OCI-LY1 (cell line): ENCODE results near the gene RFTN1.

ENCODE experiments used
- H2AFZ ChIP-seq: fragments of 200-600 bp; sonication (generic), shearing (Covaris generic); 2 replicates; pipeline ENCODE4 v1.6.0; 2014; ENCODE audit warnings: antibody characterized with exemption, mild to moderate bottlenecking, low read length
- H3F3A ChIP-seq: fragments of 200-600 bp; sonication (generic), shearing (Covaris generic); 2 replicates; pipeline ENCODE4 v1.6.0; 2014; ENCODE audit warnings: mild to moderate bottlenecking, antibody characterized with exemption, low read length, moderate library complexity; ENCODE audit not compliant: insufficient read depth
- H3K27ac ChIP-seq: fragments of 200-600 bp; sonication (generic); 2 replicates; pipeline ENCODE4 v1.5.1; 2014; ENCODE audit warnings: low read length, mixed run types, mild to moderate bottlenecking, low read depth; ENCODE audit not compliant: poor library complexity, severe bottlenecking
- H3K27me3 ChIP-seq: fragments of 200-600 bp; sonication (generic); 2 replicates; pipeline ENCODE4 v1.6.0; 2014; ENCODE audit warnings: antibody characterized with exemption, mild to moderate bottlenecking, low read length, moderate library complexity; ENCODE audit not compliant: insufficient read depth
- H3K36me3 ChIP-seq: fragments of 200-600 bp; sonication (generic); 2 replicates; pipeline ENCODE4 v1.6.1; 2014; ENCODE audit warnings: mild to moderate bottlenecking, antibody characterized with exemption, low read length, moderate library complexity, mixed read lengths; ENCODE audit not compliant: insufficient read depth
- H3K4me1 ChIP-seq: fragments of 200-600 bp; sonication (generic); 2 replicates; pipeline ENCODE4 v1.5.1; 2014; ENCODE audit warnings: mild to moderate bottlenecking, low read length, moderate library complexity; ENCODE audit not compliant: insufficient read depth, severe bottlenecking
- H3K4me2 ChIP-seq: fragments of 200-600 bp; sonication (generic), shearing (Covaris generic); 2 replicates; pipeline ENCODE4 v1.6.1; 2014; ENCODE audit warnings: low read length
- H3K4me3 ChIP-seq: fragments of 200-600 bp; sonication (generic); 2 replicates; pipeline ENCODE4 v1.5.1; 2014; ENCODE audit warnings: low read length, low read depth, mild to moderate bottlenecking, mixed read lengths; ENCODE audit not compliant: poor library complexity, severe bottlenecking
- H3K79me2 ChIP-seq: fragments of 200-600 bp; shearing (Covaris generic); 2 replicates; pipeline ENCODE4 v1.6.1; 2016; ENCODE audit warnings: mixed run types, low read length, mixed read lengths; ENCODE audit not compliant: insufficient read depth
- H3K9ac ChIP-seq: fragments of 200-600 bp; sonication (generic), shearing (Covaris generic); 2 replicates; pipeline ENCODE4 v1.6.1; 2014; ENCODE audit warnings: mild to moderate bottlenecking, low read length, mixed read lengths
- H3K9me2 ChIP-seq: fragments of 200-600 bp; sonication (generic), shearing (Covaris generic); 2 replicates; pipeline ENCODE4 v1.6.1; 2014; ENCODE audit warnings: low read depth, mild to moderate bottlenecking, low read length, mixed read lengths
- H3K9me3 ChIP-seq: fragments of 200-600 bp; shearing (Covaris generic); 2 replicates; pipeline ENCODE4 v1.6.1; 2014; ENCODE audit warnings: low read length, mixed read lengths
- H4K20me1 ChIP-seq: fragments of 200-600 bp; sonication (generic), shearing (Covaris generic); 2 replicates; pipeline ENCODE4 v1.6.0; 2016; ENCODE audit warnings: mild to moderate bottlenecking, low read length; ENCODE audit not compliant: insufficient read depth
- EZH2 ChIP-seq: fragments of 200-600 bp; sonication (generic), shearing (Covaris generic); IDR thresholded peaks from 2 replicates; pipeline ENCODE4 v1.8.0; 2017; ENCODE audit warnings: borderline replicate concordance, mixed run types, mild to moderate bottlenecking, antibody characterized with exemption, low read length, moderate library complexity, mixed read lengths
- TF ChIP-seq, protein P1 (sequence below): fragments of 200-600 bp; sonication (generic), shearing (Covaris generic); IDR thresholded peaks from 2 replicates; pipeline ENCODE4 v1.5.1; 2017; ENCODE audit warnings: mild to moderate bottlenecking, antibody characterized with exemption, low read length, moderate library complexity, mixed read lengths

The RFTN1 gene

DNA sequence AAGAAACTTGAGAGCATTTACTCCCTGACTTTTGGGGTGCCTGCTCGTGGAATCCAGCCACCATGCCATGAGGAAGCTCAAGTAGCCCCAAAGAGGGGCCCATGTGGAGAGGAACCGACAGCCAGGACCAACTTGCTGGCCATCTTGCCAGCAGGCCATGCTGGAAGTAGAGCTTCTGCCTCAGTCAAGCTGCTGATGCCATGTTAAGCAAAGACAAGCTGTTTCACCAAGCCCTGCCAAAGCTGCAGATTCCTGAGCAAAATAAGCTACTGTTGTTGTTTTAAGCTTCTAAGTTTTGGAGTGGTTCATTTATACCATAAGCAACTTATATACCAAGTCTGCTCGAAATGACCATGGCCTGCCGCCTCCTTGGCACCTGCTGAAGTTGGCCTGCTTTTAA is 14.1 kb downstream of the RFTN1 start:
- Histone ChIP-seq H3K4me3 (no peak overlapping the region), H2AFZ (no peak overlapping the region), H3K27me3 (no peaks in the 10 kb centered on the region), H3K27ac (peak overlapping the region; percentile 58), H3K36me3 (peaks cover 81% of the 10 kb centered on the region), H3K9ac (no peak overlapping the region), H3K9me3 (no peaks in the 10 kb centered on the region), H3K4me2 (peak overlapping the region; percentile 35; the same call in 1 of the 2 replicates), H3K79me2 (peaks cover 100% of the 10 kb centered on the region), H4K20me1 (no peaks in the 10 kb centered on the region), H3F3A (no peaks in the 10 kb centered on the region), H3K9me2 (no peaks in the 10 kb centered on the region), H3K4me1 (peaks cover 100% of the 10 kb centered on the region)
- TF ChIP-seq, protein P1, sequence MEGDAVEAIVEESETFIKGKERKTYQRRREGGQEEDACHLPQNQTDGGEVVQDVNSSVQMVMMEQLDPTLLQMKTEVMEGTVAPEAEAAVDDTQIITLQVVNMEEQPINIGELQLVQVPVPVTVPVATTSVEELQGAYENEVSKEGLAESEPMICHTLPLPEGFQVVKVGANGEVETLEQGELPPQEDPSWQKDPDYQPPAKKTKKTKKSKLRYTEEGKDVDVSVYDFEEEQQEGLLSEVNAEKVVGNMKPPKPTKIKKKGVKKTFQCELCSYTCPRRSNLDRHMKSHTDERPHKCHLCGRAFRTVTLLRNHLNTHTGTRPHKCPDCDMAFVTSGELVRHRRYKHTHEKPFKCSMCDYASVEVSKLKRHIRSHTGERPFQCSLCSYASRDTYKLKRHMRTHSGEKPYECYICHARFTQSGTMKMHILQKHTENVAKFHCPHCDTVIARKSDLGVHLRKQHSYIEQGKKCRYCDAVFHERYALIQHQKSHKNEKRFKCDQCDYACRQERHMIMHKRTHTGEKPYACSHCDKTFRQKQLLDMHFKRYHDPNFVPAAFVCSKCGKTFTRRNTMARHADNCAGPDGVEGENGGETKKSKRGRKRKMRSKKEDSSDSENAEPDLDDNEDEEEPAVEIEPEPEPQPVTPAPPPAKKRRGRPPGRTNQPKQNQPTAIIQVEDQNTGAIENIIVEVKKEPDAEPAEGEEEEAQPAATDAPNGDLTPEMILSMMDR: no peak
- TF ChIP-seq EZH2: no peak

DNA sequence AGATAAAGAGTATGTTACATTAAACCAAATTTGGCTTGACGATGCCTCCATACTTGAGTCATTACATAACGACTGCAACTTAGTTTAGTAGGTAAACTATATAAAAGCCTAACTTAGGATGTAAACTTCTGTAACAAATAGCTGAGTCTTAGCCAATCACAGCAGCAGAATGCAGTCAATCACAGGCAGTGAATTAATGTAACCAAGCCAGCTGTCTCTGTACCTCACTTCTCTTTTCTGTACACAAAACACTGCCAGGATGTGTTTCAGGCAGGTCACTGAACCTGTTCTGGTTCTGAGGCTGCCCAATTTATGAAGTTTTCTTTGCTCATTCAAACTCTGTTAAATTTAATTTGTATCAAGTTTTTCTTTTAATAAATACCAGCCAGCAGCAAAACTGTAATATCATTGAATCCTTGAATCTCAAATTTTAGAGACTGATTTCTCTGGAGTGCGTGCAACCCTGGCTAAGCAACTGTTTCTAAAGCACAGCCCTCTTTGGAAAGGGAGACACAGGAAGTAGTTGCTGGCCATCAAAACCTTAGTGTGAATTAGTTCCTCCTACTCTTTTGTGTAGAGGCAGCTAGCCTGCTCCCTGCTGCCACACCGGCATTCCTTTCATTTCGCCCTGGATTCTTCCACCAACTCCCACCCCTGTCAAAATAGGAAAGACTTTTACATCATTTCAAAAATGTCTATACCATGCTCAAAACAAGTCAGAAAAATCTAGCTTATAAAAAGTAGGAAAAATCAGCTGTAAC is 15.2 kb downstream of the RFTN1 start:
- peaks cover 83% of the 10 kb centered on the region for H3K36me3 ChIP-seq
- no peaks in the 10 kb centered on the region for H3K9me2 ChIP-seq
- H3K4me2 ChIP-seq: peak overlapping the region; percentile 35; the same call in 1 of the 2 replicates
- no peaks in the 10 kb centered on the region for H4K20me1 ChIP-seq
- no peaks in the 10 kb centered on the region for H3K27me3 ChIP-seq
- H3K9ac ChIP-seq: no peak overlapping the region; the same call in 1 of the 2 replicates
- H3K4me3 ChIP-seq: no peak overlapping the region
- peaks cover 98% of the 10 kb centered on the region for H3K79me2 ChIP-seq
- peak overlapping the region; percentile 58 for H3K27ac ChIP-seq
- no peak overlapping the region for H2AFZ ChIP-seq
- H3F3A ChIP-seq: no peaks in the 10 kb centered on the region
- H3K9me3 ChIP-seq: no peaks in the 10 kb centered on the region
- H3K4me1 ChIP-seq: peaks cover 93% of the 10 kb centered on the region
- TF ChIP-seq, protein P1: no peak
- no peak for TF ChIP-seq EZH2

DNA sequence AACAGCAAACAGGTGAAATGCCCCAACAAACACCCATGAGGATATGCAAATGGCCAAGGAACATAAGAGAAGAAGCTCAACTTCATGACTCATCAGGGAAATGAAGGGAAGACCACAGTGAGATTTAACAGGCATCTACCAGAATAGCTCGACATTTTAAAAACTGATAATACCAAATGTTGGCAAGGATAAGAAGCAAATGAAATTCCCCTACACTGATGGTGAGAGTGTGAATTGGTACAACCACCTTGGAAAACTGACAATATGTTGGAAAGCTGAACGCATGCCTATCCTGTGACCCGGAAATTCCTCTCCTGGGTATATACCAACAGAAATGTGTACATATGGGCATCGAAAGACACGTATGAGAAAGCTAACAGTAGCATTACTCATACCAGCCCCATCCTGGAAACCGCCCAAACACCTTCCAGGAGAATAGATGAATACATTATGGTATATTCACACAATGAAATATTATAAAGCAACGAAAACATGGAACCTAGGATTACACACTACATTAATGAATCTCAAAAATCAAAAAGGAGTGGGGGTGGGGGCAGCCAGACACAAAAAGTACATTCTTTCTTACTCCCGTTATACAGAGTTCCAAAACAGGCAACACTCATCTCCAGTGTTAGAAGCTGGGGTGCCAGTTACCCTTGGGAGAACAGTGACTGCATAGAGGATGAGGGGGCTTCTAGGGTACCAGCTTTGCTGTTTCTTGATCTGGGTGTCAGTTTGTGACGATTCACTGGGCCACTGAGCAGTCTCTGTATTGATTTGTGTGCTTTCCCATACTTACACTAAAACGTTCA is 16.9 kb downstream of the RFTN1 start:
- TF ChIP-seq EZH2: no peak
- TF ChIP-seq, protein P1: no peak
- Histone ChIP-seq H3K27me3 (no peaks in the 10 kb centered on the region), H3K9ac (no peak overlapping the region; the same call in 1 of the 2 replicates), H3K9me2 (no peaks in the 10 kb centered on the region), H4K20me1 (no peaks in the 10 kb centered on the region), H3K36me3 (peaks cover 84% of the 10 kb centered on the region), H3K4me3 (peak overlapping the region; percentile 19), H3K27ac (peak overlapping the region; percentile 26), H2AFZ (no peak overlapping the region), H3K4me1 (peaks cover 82% of the 10 kb centered on the region), H3F3A (no peaks in the 10 kb centered on the region), H3K4me2 (peak overlapping the region; percentile 42), H3K9me3 (no peaks in the 10 kb centered on the region), H3K79me2 (peaks cover 93% of the 10 kb centered on the region)
